ENCODE measurements around the gene TSPAN9.
A peak's percentile ranks its signal among the peaks of the same experiment; 100 is the strongest.

The TSPAN9 gene

GRCh38 chr12:3168223-3169221, 91.3 kb downstream of the TSPAN9 start:
- peaks cover 0 to 22% (median 19%) of the 10 kb centered on the region in 10 experiments; a peak in 15 of 20 replicates for H3K4me1 ChIP-seq
- peaks cover 0 to 30% (median 0%) of the 10 kb centered on the region in 11 experiments; a peak in 5 of 22 replicates for H4K20me1 ChIP-seq
- H3K27ac ChIP-seq = no peak overlapping the region
- H3K36me3 ChIP-seq = no peaks in the 10 kb centered on the region
- H3K9ac ChIP-seq = 0 out of 22 replicates have a peak overlapping the region, but pooled peaks of 1 of the 11 experiments have one; percentile 31
- H3K9me3 ChIP-seq (replicated peaks in 1 of 11) = no peaks in the 10 kb centered on the region
- TF ChIP-seq Cebpa-rat (IDR thresholded peaks at IDR 0.05) = no peak
- no peak overlapping the region for H3K4me2 ChIP-seq
- no peak overlapping the region for H3K4me3 ChIP-seq
- H3K27me3 ChIP-seq = no peaks in the 10 kb centered on the region

GRCh38 chr12:3170423-3171194, 93.4 kb downstream of the TSPAN9 start:
- peaks cover 0 to 7% (median 0%) of the 10 kb centered on the region in 10 experiments; a peak in 5 of 20 replicates for H3K4me1 ChIP-seq
- H4K20me1 ChIP-seq = peaks cover 0 to 28% (median 0%) of the 10 kb centered on the region in 11 experiments; a peak in 5 of 22 replicates
- no peak for TF ChIP-seq Cebpa-rat (IDR thresholded peaks at IDR 0.05)
- no peak overlapping the region for H3K4me2 ChIP-seq
- H3K27me3 ChIP-seq = no peaks in the 10 kb centered on the region
- H3K36me3 ChIP-seq = no peaks in the 10 kb centered on the region
- H3K4me3 ChIP-seq = no peak overlapping the region
- no peak overlapping the region for H3K9ac ChIP-seq
- H3K9me3 ChIP-seq (replicated peaks in 1 of 11) = no peaks in the 10 kb centered on the region
- H3K27ac ChIP-seq = no peak overlapping the region

GRCh38 chr12:3171195-3171591, 94.0 kb downstream of the TSPAN9 start:
- no peak for TF ChIP-seq Cebpa-rat (IDR thresholded peaks at IDR 0.05)
- Histone ChIP-seq H3K27me3 (no peaks in the 10 kb centered on the region), H3K9ac (no peak overlapping the region), H3K9me3 (replicated peaks in 1 of 11) (no peaks in the 10 kb centered on the region), H3K4me1 (peaks cover 0 to 13% (median under 1%) of the 10 kb centered on the region in 10 experiments; a peak in 7 of 20 replicates), H3K36me3 (no peaks in the 10 kb centered on the region), H3K27ac (no peak overlapping the region), H3K4me3 (no peak overlapping the region), H4K20me1 (peaks cover 0 to 34% (median 0%) of the 10 kb centered on the region in 11 experiments; a peak in 6 of 22 replicates), H3K4me2 (no peak overlapping the region)

GRCh38 chr12:3172124-3173007, 95.2 kb downstream of the TSPAN9 start:
- Histone ChIP-seq H3K4me2 (no peak overlapping the region), H3K4me3 (no peak overlapping the region), H3K27me3 (0 out of 22 replicates have a peak, but pooled peaks cover 0 to under 1% (median 0%) of the 10 kb centered on the region in 11 experiments), H3K36me3 (no peaks in the 10 kb centered on the region), H3K9me3 (replicated peaks in 1 of 11) (no peaks in the 10 kb centered on the region), H4K20me1 (peaks cover 0 to 34% (median 0%) of the 10 kb centered on the region in 11 experiments; a peak in 6 of 22 replicates), H3K27ac (no peak overlapping the region), H3K9ac (no peak overlapping the region), H3K4me1 (peaks cover 0 to 25% (median 10%) of the 10 kb centered on the region in 10 experiments; a peak in 12 of 20 replicates)
- no peak for TF ChIP-seq Cebpa-rat (IDR thresholded peaks at IDR 0.05)

GRCh38 chr12:3173008-3173553, 95.9 kb downstream of the TSPAN9 start:
- Histone ChIP-seq H3K9me3 (replicated peaks in 1 of 11) (no peaks in the 10 kb centered on the region), H3K27ac (no peak overlapping the region), H4K20me1 (peaks cover 0 to 34% (median 0%) of the 10 kb centered on the region in 11 experiments; a peak in 6 of 22 replicates), H3K36me3 (no peaks in the 10 kb centered on the region), H3K4me3 (no peak overlapping the region), H3K4me1 (peaks cover 0 to 32% (median 15%) of the 10 kb centered on the region in 10 experiments; a peak in 14 of 20 replicates), H3K4me2 (no peak overlapping the region), H3K9ac (no peak overlapping the region), H3K27me3 (peaks cover 0 to 7% (median 0%) of the 10 kb centered on the region in 11 experiments; a peak in 4 of 22 replicates)
- no peak for TF ChIP-seq Cebpa-rat (IDR thresholded peaks at IDR 0.05)

GRCh38 chr12:3173912-3174311, 96.7 kb downstream of the TSPAN9 start:
- no peaks in the 10 kb centered on the region for H3K36me3 ChIP-seq
- H3K27me3 ChIP-seq = peaks cover 0 to 15% (median 0%) of the 10 kb centered on the region in 11 experiments; a peak in 5 of 22 replicates
- H3K4me2 ChIP-seq = no peak overlapping the region
- no peak overlapping the region for H3K4me3 ChIP-seq
- H3K4me1 ChIP-seq = peaks cover 0 to 40% (median 24%) of the 10 kb centered on the region in 10 experiments; a peak in 15 of 20 replicates
- TF ChIP-seq Cebpa-rat (IDR thresholded peaks at IDR 0.05) = no peak
- peaks cover 0 to 27% (median 0%) of the 10 kb centered on the region in 11 experiments; a peak in 7 of 22 replicates for H4K20me1 ChIP-seq
- H3K9me3 ChIP-seq (replicated peaks in 1 of 11) = no peaks in the 10 kb centered on the region
- no peak overlapping the region for H3K27ac ChIP-seq
- H3K9ac ChIP-seq = no peak overlapping the region

- no peak overlapping the region for H3K4me3 ChIP-seq
- no peaks in the 10 kb centered on the region for H3K9me3 ChIP-seq (replicated peaks in 1 of 11)
- H3K27me3 ChIP-seq = peaks cover 0 to 29% (median 0%) of the 10 kb centered on the region in 11 experiments; a peak in 8 of 22 replicates
- H3K4me2 ChIP-seq = no peak overlapping the region
- peaks cover 0 to 20% (median 0%) of the 10 kb centered on the region in 11 experiments; a peak in 6 of 22 replicates for H4K20me1 ChIP-seq
- no peak for TF ChIP-seq Cebpa-rat (IDR thresholded peaks at IDR 0.05)
- peaks cover 0 to 53% (median 37%) of the 10 kb centered on the region in 10 experiments; a peak in 16 of 20 replicates for H3K4me1 ChIP-seq
- H3K27ac ChIP-seq = no peak overlapping the region
- H3K36me3 ChIP-seq = no peaks in the 10 kb centered on the region
- peak overlapping the region in 1 of 11 experiments; percentile 18; a peak in 1 of 22 replicates for H3K9ac ChIP-seq
Measured at GRCh38 chr12:3175238-3175637, 98.1 kb downstream of the TSPAN9 start.
